Liver (tissue), 9 donors: ENCODE data around the gene EPC2. TPM values are rescaled to one million over a fixed set of nuclear protein-coding genes. Genes with fewer than 3 reads are reported as not detected.

Experiments
- DNase-seq: peaks from one replicate; pipeline ENCODE4 v3.0.0-alpha.2; 2017; ENCODE audit warnings: low spot score
- H3K27ac ChIP-seq, 2 donors: one replicate each; pipeline ENCODE4 v1.7.0; 2013; ENCODE audit warnings: inconsistent platforms in 2 of 2, low read length in 2 of 2, control low read depth in 1 of 2, low read depth in 1 of 2, mild to moderate bottlenecking in 1 of 2
- H3K27me3 ChIP-seq, 4 donors: one replicate each; pipeline versions ENCODE4 v1.6.1 to v1.7.0; 2013; ENCODE audit warnings: low read length in 3 of 4, inconsistent platforms in 1 of 4, mild to moderate bottlenecking in 1 of 4, moderate library complexity in 1 of 4; ENCODE audit not compliant: control insufficient read depth in 4 of 4, insufficient read depth in 4 of 4
- H3K36me3 ChIP-seq, 4 donors: one replicate each; pipeline versions ENCODE4 v1.6.1 to v1.7.0; 2013; ENCODE audit warnings: low read length in 3 of 4, mild to moderate bottlenecking in 3 of 4, low read depth in 1 of 4, moderate library complexity in 1 of 4; ENCODE audit not compliant: control insufficient read depth in 4 of 4, insufficient read depth in 3 of 4
- H3K4me1 ChIP-seq, 4 donors: one replicate each; pipeline versions ENCODE4 v1.6.1 to v1.7.0; 2013; ENCODE audit warnings: low read length in 3 of 4, mild to moderate bottlenecking in 3 of 4, moderate library complexity in 1 of 4; ENCODE audit not compliant: control insufficient read depth in 4 of 4, insufficient read depth in 4 of 4
- H3K4me3 ChIP-seq, 3 donors: one replicate each; pipeline versions ENCODE4 v1.6.1 to v1.7.0; 2013; ENCODE audit warnings: low read length in 3 of 3, control low read depth in 1 of 3, low read depth in 1 of 3, mild to moderate bottlenecking in 1 of 3
- H3K9ac ChIP-seq, 2 donors: one replicate each; pipeline ENCODE4 v1.7.0; 2013; ENCODE audit warnings: low read length in 2 of 2, mild to moderate bottlenecking in 2 of 2, moderate library complexity in 2 of 2, control low read depth in 1 of 2, low read depth in 1 of 2
- H3K9me3 ChIP-seq, 4 donors: one replicate each; pipeline versions ENCODE4 v1.6.1 to v1.7.0; 2013; ENCODE audit warnings: low read length in 3 of 4; ENCODE audit not compliant: control insufficient read depth in 4 of 4
- ATF3 ChIP-seq: IDR thresholded peaks from 2 replicates; pipeline ENCODE4 v1.6.1; 2016; ENCODE audit warnings: antibody characterized with exemption
- CTCF ChIP-seq: fragments of 150-350 bp; IDR thresholded peaks from 2 replicates; pipeline ENCODE4 v1.5.1; 2017; ENCODE audit warnings: improper control_type of control experiment, low read depth, low read length; ENCODE audit not compliant: missing input control
- EGR1 ChIP-seq, 2 donors: IDR thresholded peaks; 2 replicates each; pipeline ENCODE4 v1.6.1; 2016 to 2018; ENCODE audit warnings: antibody characterized with exemption in 2 of 2, low read depth in 2 of 2
- FOXA1 ChIP-seq: IDR thresholded peaks from 2 replicates; pipeline ENCODE4 v1.6.1; 2016; ENCODE audit warnings: antibody characterized with exemption
- FOXA2 ChIP-seq: IDR thresholded peaks from 2 replicates; pipeline ENCODE4 v1.6.1; 2016; ENCODE audit warnings: antibody characterized with exemption
- GABPA ChIP-seq, 2 donors: IDR thresholded peaks in 1 of 2; conservative IDR thresholded peaks in 1 of 2; 2 replicates each; pipeline ENCODE4 v1.6.1; 2016; ENCODE audit warnings: antibody characterized with exemption in 2 of 2, mild to moderate bottlenecking in 1 of 2, moderate library complexity in 1 of 2
- HNF4A ChIP-seq, 2 donors: conservative IDR thresholded peaks; 2 replicates each; pipeline ENCODE4 v1.6.1; 2016; ENCODE audit warnings: antibody characterized with exemption in 2 of 2, mild to moderate bottlenecking in 2 of 2
- HNF4G ChIP-seq: IDR thresholded peaks from 2 replicates; pipeline ENCODE4 v1.6.1; 2016; ENCODE audit warnings: antibody characterized with exemption
- JUND ChIP-seq, 2 donors: IDR thresholded peaks; 2 replicates each; pipeline ENCODE4 v1.6.1; 2016; ENCODE audit warnings: antibody characterized with exemption in 2 of 2
- MAX ChIP-seq: IDR thresholded peaks from 2 replicates; pipeline ENCODE4 v1.6.1; 2016; ENCODE audit warnings: antibody characterized with exemption
- NR2F2 ChIP-seq: IDR thresholded peaks from 2 replicates; pipeline ENCODE4 v1.6.1; 2016; ENCODE audit warnings: antibody characterized with exemption
- RAD21 ChIP-seq, 2 donors: IDR thresholded peaks; 2 replicates each; pipeline ENCODE4 v1.6.1; 2016; ENCODE audit warnings: antibody characterized with exemption in 2 of 2, mild to moderate bottlenecking in 2 of 2
- REST ChIP-seq: IDR thresholded peaks from 2 replicates; pipeline ENCODE4 v1.6.1; 2016; ENCODE audit warnings: antibody characterized with exemption, mild to moderate bottlenecking
- RXRA ChIP-seq, 2 donors: IDR thresholded peaks; 2 replicates each; pipeline ENCODE4 v1.6.1; 2017 to 2018; ENCODE audit warnings: antibody characterized with exemption in 2 of 2, mild to moderate bottlenecking in 1 of 2
- SP1 ChIP-seq: IDR thresholded peaks from 2 replicates; pipeline ENCODE4 v1.6.1; 2018; ENCODE audit warnings: antibody characterized with exemption, mild to moderate bottlenecking
- TAF1 ChIP-seq: conservative IDR thresholded peaks from 2 replicates; pipeline ENCODE4 v1.6.1; 2016; ENCODE audit warnings: antibody characterized with exemption, mild to moderate bottlenecking
- YY1 ChIP-seq: IDR thresholded peaks from 2 replicates; pipeline ENCODE4 v1.6.1; 2016; ENCODE audit warnings: antibody characterized with exemption, mild to moderate bottlenecking
- ZBTB33 ChIP-seq: IDR thresholded peaks from 2 replicates; pipeline ENCODE4 v1.6.1; 2016; ENCODE audit warnings: antibody characterized with exemption
- WGBS: extraction: QIAGEN DNeasy Blood & Tissue Kit; methylation state at CpG from one replicate; pipeline ENCODE4 v1.1.7; 2013; 5-methylcytosine and 5-hydroxymethylcytosine counted together
- polyA plus RNA-seq, 2 donors: library from polyadenylated mRNA; stranded (reverse) in 1 of 2; unstranded in 1 of 2; fragments of 200-250 nt in 1 of 2; fragments of >200 nt in 1 of 2; fragmentation: Nextera tagmentation in 1 of 2; extraction: Ambion mirVana in 1 of 2; gene quantifications; one replicate each; pipeline versions ENCODE4 v1.2.1 to v1.2.3, GENCODE V29; 2013 to 2015
- total RNA-seq, 2 donors: library from RNA; depleted of rRNA; stranded (reverse); fragments of >200 nt; gene quantifications; one replicate each; pipeline ENCODE4 v1.2.3, GENCODE V29; 2014
- donor health status: healthy.
- donor health status: healthy.
- donor health status: healthy.
- donor health status: healthy.
- donor health status: healthy.

The EPC2 gene
- total and polyA plus RNA-seq, 4 donors, result 2.8 to 17.7 (median 9.6) TPM

- no peak overlapping the region for H3K4me3 ChIP-seq
- TF ChIP-seq EGR1 (IDR thresholded peaks at IDR 0.05; ENCODE audit: low read depth in 2 of 2) (no peak), JUND (IDR thresholded peaks at IDR 0.05) (no peak), HNF4G (no peak)
- no peak overlapping the region for H3K27ac ChIP-seq
- no peak for DNase-seq
- 68% methylated on average over 3 of the region's 3 CpGs for WGBS
- no peaks in the 10 kb centered on the region for H3K36me3 ChIP-seq
- no peaks in the 10 kb centered on the region for H3K9me3 ChIP-seq
- peaks cover 0 to 2% (median 0%) of the 10 kb centered on the region in 4 donors for H3K4me1 ChIP-seq
- no peak overlapping the region for H3K9ac ChIP-seq
- H3K27me3 ChIP-seq, result no peaks in the 10 kb centered on the region
These were observed 29.1 kb upstream of the EPC2 start for GRCh38 chr2:148615381-148615841.

GRCh38 chr2:148616662-148617061, 27.9 kb upstream of the EPC2 start:
- Histone ChIP-seq H3K27me3 (no peaks in the 10 kb centered on the region), H3K4me3 (no peak overlapping the region), H3K27ac (no peak overlapping the region), H3K4me1 (peaks cover 0 to 2% (median 0%) of the 10 kb centered on the region in 4 donors), H3K9ac (no peak overlapping the region), H3K9me3 (no peaks in the 10 kb centered on the region), H3K36me3 (no peaks in the 10 kb centered on the region)
- no peak for TF ChIP-seq HNF4G
- TF ChIP-seq FOXA2, result no peak
- TF ChIP-seq SP1, result no peak
- no peak for TF ChIP-seq GABPA (IDR thresholded peaks at IDR 0.05 in 1 of 2, conservative IDR thresholded peaks at IDR 0.05 in 1 of 2)
- no peak for TF ChIP-seq YY1
- TF ChIP-seq RAD21 (IDR thresholded peaks at IDR 0.05), result no peak
- no peak for TF ChIP-seq NR2F2
- no peak for TF ChIP-seq FOXA1
- TF ChIP-seq ATF3, result no peak
- TF ChIP-seq REST, result no peak
- no peak for TF ChIP-seq RXRA (IDR thresholded peaks at IDR 0.05)
- TF ChIP-seq CTCF, result no peak
- no peak for TF ChIP-seq JUND (IDR thresholded peaks at IDR 0.05)
- TF ChIP-seq HNF4A (conservative IDR thresholded peaks at IDR 0.05), result no peak
- TF ChIP-seq ZBTB33, result no peak
- no peak for TF ChIP-seq TAF1
- TF ChIP-seq MAX, result no peak
- TF ChIP-seq EGR1 (IDR thresholded peaks at IDR 0.05; ENCODE audit: low read depth in 2 of 2), result no peak
- DNase-seq, result no peak
